Stimulated activated CD8-positive, alpha-beta memory T cell treated with anti-CD3 and anti-CD28 coated beads, Interleukin-15, amount 100 ng/mL, for 24 hours (primary cell): ENCODE data around the gene SMTNL2.
"Not testable (repeated sequence)": the region's sequence is repeated elsewhere in the genome, so short reads cannot be mapped to it uniquely, and the experiment has no call there.

ENCODE experiments used
- DNase-seq: peaks from one replicate; pipeline ENCODE4 v3.0.0-alpha.2; 2020; ENCODE audit warnings: low read depth

Gene SMTNL2

GRCh38 chr17:4560421-4560820 is 23.9 kb upstream of the SMTNL2 start, which contains the start of gene GGT6:
Gene GGT6 (minus strand): TSS chr17:4560577. CDS start chr17:4560521, 56 bp downstream.
- no peak for DNase-seq

- no peak for DNase-seq
Measured at GRCh38 chr17:4560837-4561256, 23.5 kb upstream of the SMTNL2 start.

- DNase-seq, result no peak
Measured at GRCh38 chr17:4562015-4562969, 22.0 kb upstream of the SMTNL2 start.

- DNase-seq, result no peak
Measured at GRCh38 chr17:4565209-4566141, 18.9 kb upstream of the SMTNL2 start.

GRCh38 chr17:4566785-4567184 is 17.5 kb upstream of the SMTNL2 start:
- no peak for DNase-seq

GRCh38 chr17:4569591-4569990 is 14.7 kb upstream of the SMTNL2 start:
- no peak for DNase-seq

- DNase-seq, result no peak
Measured at GRCh38 chr17:4572131-4572530, 12.2 kb upstream of the SMTNL2 start.

GRCh38 chr17:4573115-4573514 is 11.2 kb upstream of the SMTNL2 start:
- no peak for DNase-seq

- DNase-seq, result peak; percentile 28
Measured at GRCh38 chr17:4573669-4574068, 10.7 kb upstream of the SMTNL2 start.

- DNase-seq, result no peak
Measured at GRCh38 chr17:4574448-4575045, 9.8 kb upstream of the SMTNL2 start.

GRCh38 chr17:4576161-4576558 is 8.2 kb upstream of the SMTNL2 start:
- no peak for DNase-seq

GRCh38 chr17:4576729-4577322 is 7.5 kb upstream of the SMTNL2 start:
- DNase-seq, result no peak

- no peak for DNase-seq
Measured at GRCh38 chr17:4577386-4577993, 6.8 kb upstream of the SMTNL2 start.

- DNase-seq, result not testable (repeated sequence)
Measured at GRCh38 chr17:4578349-4578748, 6.0 kb upstream of the SMTNL2 start.

GRCh38 chr17:4579678-4580077 is 4.7 kb upstream of the SMTNL2 start:
- no peak for DNase-seq

GRCh38 chr17:4580291-4580690 is 4.0 kb upstream of the SMTNL2 start:
- no peak for DNase-seq

- no peak for DNase-seq
Measured at GRCh38 chr17:4582101-4582501, 2.2 kb upstream of the SMTNL2 start.

- no peak for DNase-seq
Measured at GRCh38 chr17:4582691-4583090, 1.6 kb upstream of the SMTNL2 start.

- no peak for DNase-seq
Measured at GRCh38 chr17:4583206-4583605, 1.1 kb upstream of the SMTNL2 start.

GRCh38 chr17:4583782-4584100 is 588 bp upstream of the SMTNL2 start:
- no peak for DNase-seq

GRCh38 chr17:4584917-4585637 is 748 bp downstream of the SMTNL2 start:
- no peak for DNase-seq
